ENCODE measurements around the gene SLC4A2.

- TF ChIP-seq, protein P1, sequence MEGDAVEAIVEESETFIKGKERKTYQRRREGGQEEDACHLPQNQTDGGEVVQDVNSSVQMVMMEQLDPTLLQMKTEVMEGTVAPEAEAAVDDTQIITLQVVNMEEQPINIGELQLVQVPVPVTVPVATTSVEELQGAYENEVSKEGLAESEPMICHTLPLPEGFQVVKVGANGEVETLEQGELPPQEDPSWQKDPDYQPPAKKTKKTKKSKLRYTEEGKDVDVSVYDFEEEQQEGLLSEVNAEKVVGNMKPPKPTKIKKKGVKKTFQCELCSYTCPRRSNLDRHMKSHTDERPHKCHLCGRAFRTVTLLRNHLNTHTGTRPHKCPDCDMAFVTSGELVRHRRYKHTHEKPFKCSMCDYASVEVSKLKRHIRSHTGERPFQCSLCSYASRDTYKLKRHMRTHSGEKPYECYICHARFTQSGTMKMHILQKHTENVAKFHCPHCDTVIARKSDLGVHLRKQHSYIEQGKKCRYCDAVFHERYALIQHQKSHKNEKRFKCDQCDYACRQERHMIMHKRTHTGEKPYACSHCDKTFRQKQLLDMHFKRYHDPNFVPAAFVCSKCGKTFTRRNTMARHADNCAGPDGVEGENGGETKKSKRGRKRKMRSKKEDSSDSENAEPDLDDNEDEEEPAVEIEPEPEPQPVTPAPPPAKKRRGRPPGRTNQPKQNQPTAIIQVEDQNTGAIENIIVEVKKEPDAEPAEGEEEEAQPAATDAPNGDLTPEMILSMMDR (IDR thresholded peaks at IDR 0.05), result no peak
- TF ChIP-seq POLR2A (IDR thresholded peaks at IDR 0.05), result no peak
Measured at GRCh38 chr7:151046603-151047573, 12.5 kb upstream of the SLC4A2 start.

Measured in tibial nerve (tissue), 3 donors.